Measurements from ENCODE around the gene DACH1. TPM values are rescaled to one million over a fixed set of nuclear protein-coding genes. Genes with fewer than 3 reads are reported as not detected.

The DACH1 gene
- total and polyA plus RNA-seq, 2 donors (not counting 3 experiments of a cell fraction or from before 2014, with no cell fraction given) = 8.6 to 28.3 TPM

DNA sequence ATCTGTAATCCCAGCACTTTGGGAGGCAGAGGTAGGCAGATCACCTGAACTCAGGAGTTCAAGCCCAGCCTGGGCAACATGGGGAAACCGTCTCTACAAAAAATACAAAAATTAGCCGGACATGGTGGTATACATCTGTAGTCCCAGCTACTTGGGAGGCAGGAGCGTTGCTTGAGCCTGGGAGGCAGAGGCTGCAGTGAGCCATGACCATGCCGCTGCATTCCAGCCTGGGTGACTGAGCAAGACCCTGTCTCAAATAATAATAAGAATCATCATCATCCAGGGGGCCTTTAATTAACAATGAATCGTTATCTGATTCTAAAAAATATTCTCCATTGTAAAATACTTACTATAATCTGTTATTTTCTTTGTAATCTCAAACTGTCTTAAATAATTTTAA lies 283.4 kb downstream of the DACH1 start:
- Histone ChIP-seq H3K4me2 (ENCODE audit: insufficient read depth, low read length) (no peak overlapping the region), H4K20me1 (replicated peaks; ENCODE audit: control insufficient read depth, extremely low read depth, insufficient read depth, low read length) (no peaks in the 10 kb centered on the region), H3K4me3 (replicated peaks in 1 of 3; ENCODE audit: insufficient read depth in 1 of 3, low read depth in 1 of 3, low read length in 3 of 3) (no peak overlapping the region), H3K9me3 (replicated peaks; ENCODE audit: control insufficient read depth, insufficient read depth, low read length) (no peaks in the 10 kb centered on the region), H3K9ac (replicated peaks; ENCODE audit: extremely low read depth, insufficient read depth, low read length) (no peak overlapping the region), H3K9me1 (replicated peaks; ENCODE audit: control insufficient read depth, extremely low read depth, insufficient read depth, low read length) (no peaks in the 10 kb centered on the region), H3K79me2 (ENCODE audit: control insufficient read depth, insufficient read depth, low read length) (no peaks in the 10 kb centered on the region), H3K27me3 (ENCODE audit: control insufficient read depth in 2 of 2, insufficient read depth in 2 of 2, low read length in 2 of 2) (no peaks in the 10 kb centered on the region), H2AFZ (ENCODE audit: low read depth, low read length) (no peak overlapping the region), H3K36me3 (ENCODE audit: control insufficient read depth in 2 of 2, extremely low read depth in 1 of 2, insufficient read depth in 2 of 2, low read length in 2 of 2) (no peaks in the 10 kb centered on the region), H3K27ac (ENCODE audit: insufficient read depth, low read depth, low read length) (no peak overlapping the region), H3K4me1 (ENCODE audit: control insufficient read depth, extremely low read depth, insufficient read depth, low read length) (peaks cover 2% of the 10 kb centered on the region)
- no TSS peak for BruUV-seq (replicated peaks)
- FAIRE-seq (no peak), DNase-seq (ENCODE audit: low read depth, low spot score) (no peak)
- POLR2A ChIA-PET = no interaction called here
- dilution Hi-C loops (cut with MboI; ENCODE audit: extremely low pct_ligation_motif_present, low sequenced_read_pairs) (no loop called here), intact Hi-C loops (cut with micrococcal nuclease) (no loop called here)
- no peak for TF ChIP-seq POLR2AphosphoS5 (IDR thresholded peaks at IDR 0.05; ENCODE audit: insufficient read depth, low read depth, low read length)
- TF ChIP-seq GATA2 (IDR thresholded peaks at IDR 0.05; ENCODE audit: insufficient read depth, insufficient read length, low read depth, low read length) = no peak
- TF ChIP-seq, protein P1, sequence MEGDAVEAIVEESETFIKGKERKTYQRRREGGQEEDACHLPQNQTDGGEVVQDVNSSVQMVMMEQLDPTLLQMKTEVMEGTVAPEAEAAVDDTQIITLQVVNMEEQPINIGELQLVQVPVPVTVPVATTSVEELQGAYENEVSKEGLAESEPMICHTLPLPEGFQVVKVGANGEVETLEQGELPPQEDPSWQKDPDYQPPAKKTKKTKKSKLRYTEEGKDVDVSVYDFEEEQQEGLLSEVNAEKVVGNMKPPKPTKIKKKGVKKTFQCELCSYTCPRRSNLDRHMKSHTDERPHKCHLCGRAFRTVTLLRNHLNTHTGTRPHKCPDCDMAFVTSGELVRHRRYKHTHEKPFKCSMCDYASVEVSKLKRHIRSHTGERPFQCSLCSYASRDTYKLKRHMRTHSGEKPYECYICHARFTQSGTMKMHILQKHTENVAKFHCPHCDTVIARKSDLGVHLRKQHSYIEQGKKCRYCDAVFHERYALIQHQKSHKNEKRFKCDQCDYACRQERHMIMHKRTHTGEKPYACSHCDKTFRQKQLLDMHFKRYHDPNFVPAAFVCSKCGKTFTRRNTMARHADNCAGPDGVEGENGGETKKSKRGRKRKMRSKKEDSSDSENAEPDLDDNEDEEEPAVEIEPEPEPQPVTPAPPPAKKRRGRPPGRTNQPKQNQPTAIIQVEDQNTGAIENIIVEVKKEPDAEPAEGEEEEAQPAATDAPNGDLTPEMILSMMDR (IDR thresholded peaks at IDR 0.05; ENCODE audit: extremely low read depth in 1 of 2, insufficient read depth in 1 of 2, low read depth in 1 of 2, low read length in 2 of 2) = no peak
- no peak for TF ChIP-seq JUN (IDR thresholded peaks at IDR 0.05; ENCODE audit: borderline replicate concordance, insufficient read depth, insufficient read length, low read depth)
- no peak for TF ChIP-seq EZH2 (IDR thresholded peaks at IDR 0.05; ENCODE audit: borderline replicate concordance, low read depth, low read length, severe bottlenecking)
- no peak for TF ChIP-seq POLR2A (IDR thresholded peaks at IDR 0.05; ENCODE audit: low read depth, low read length)
- no peak for TF ChIP-seq MAX (IDR thresholded peaks at IDR 0.05; ENCODE audit: insufficient read depth, insufficient read length)
- TF ChIP-seq MYC (IDR thresholded peaks at IDR 0.05; ENCODE audit: low read depth, low read length) = no peak
- no peak for TF ChIP-seq FOS (IDR thresholded peaks at IDR 0.05; ENCODE audit: borderline replicate concordance, insufficient read depth, low read length)
- CTCF ChIA-PET = no interaction called here

All from endothelial cell of umbilical vein (primary cell).